Endothelial cell of umbilical vein (primary cell): Measurements from ENCODE around the gene SLAMF6. TPM values are rescaled to one million over a fixed set of nuclear protein-coding genes. Genes with fewer than 3 reads are reported as not detected.

Experiments
- BruUV-seq: library from RNA; stranded (reverse); fragments of 400-500 nt; replicated peaks from 2 replicates; lab custom pipeline; 2021; lab: Mats Ljungman, UMichigan
- CTCF ChIA-PET: fragments of 300-600, 350-600 bp; sonication (Branson Sonifier 250); formaldehyde crosslinking; loops from one replicate; lab custom pipeline; 2021; ENCODE audit warnings: antibody characterized with exemption, inconsistent platforms; lab: Charles Lee
- POLR2A ChIA-PET: fragments of 300-600, 350-600 bp; sonication (Branson Sonifier 250); formaldehyde crosslinking; loops from one replicate; lab custom pipeline; 2021; ENCODE audit warnings: antibody characterized with exemption, inconsistent platforms; lab: Charles Lee
- DNase-seq: peaks from one replicate; pipeline ENCODE4 v3.0.0-alpha.2; 2011; ENCODE audit warnings: low read depth, low spot score
- FAIRE-seq: peaks from 2 replicates; lab custom pipeline; 2011; peaks lifted over from hg19 to GRCh38; lab: Jason Lieb, UNC
- H2AFZ ChIP-seq: 2 replicates; pipeline ENCODE4 v1.6.0; 2012; ENCODE audit warnings: low read depth, low read length, control low read depth, inconsistent platforms
- H3K27ac ChIP-seq: 2 replicates; pipeline ENCODE4 v1.5.1; 2011; ENCODE audit warnings: low read depth, mild to moderate bottlenecking, control low read depth, low read length, moderate library complexity; ENCODE audit not compliant: insufficient read depth
- H3K27me3 ChIP-seq, 2 experiments: 2 replicates each; pipeline versions ENCODE4 v1.6.0 to v1.6.1; 2011; ENCODE audit warnings: low read length in 2 of 2, mixed read lengths in 1 of 2; ENCODE audit not compliant: control insufficient read depth in 2 of 2, insufficient read depth in 2 of 2
- H3K36me3 ChIP-seq, 2 experiments: 2 replicates in 1 of 2; 3 replicates in 1 of 2; pipeline ENCODE4 v1.5.1; 2011; ENCODE audit warnings: low read length in 2 of 2, mild to moderate bottlenecking in 1 of 2, moderate library complexity in 1 of 2; ENCODE audit not compliant: control insufficient read depth in 2 of 2, insufficient read depth in 2 of 2; ENCODE audit errors: extremely low read depth in 1 of 2
- H3K4me1 ChIP-seq: 3 replicates; pipeline ENCODE4 v1.5.1; 2011; ENCODE audit warnings: mild to moderate bottlenecking, low read length; ENCODE audit not compliant: control insufficient read depth, insufficient read depth; ENCODE audit errors: extremely low read depth
- H3K4me2 ChIP-seq: 2 replicates; pipeline ENCODE4 v1.6.1; 2011; ENCODE audit warnings: low read length, control low read depth, mixed read lengths; ENCODE audit not compliant: insufficient read depth
- H3K4me3 ChIP-seq, 3 experiments: fragments of 200-600 bp in 1 of 3; sonication (generic), shearing (Covaris generic) in 1 of 3; replicated peaks in 1 of 3; 2 replicates each; pipeline ENCODE4 v1.5.1; 2011 to 2016; ENCODE audit warnings: control low read depth in 3 of 3, low read length in 3 of 3, mild to moderate bottlenecking in 2 of 3, inconsistent platforms in 1 of 3, low read depth in 1 of 3, moderate library complexity in 1 of 3; ENCODE audit not compliant: insufficient read depth in 1 of 3
- H3K79me2 ChIP-seq: 2 replicates; pipeline ENCODE4 v1.6.0; 2012; ENCODE audit warnings: low read length, inconsistent platforms; ENCODE audit not compliant: control insufficient read depth, insufficient read depth
- H3K9ac ChIP-seq: replicated peaks from 2 replicates; pipeline ENCODE3; 2011; ENCODE audit warnings: low read length, control low read depth; ENCODE audit not compliant: insufficient read depth; ENCODE audit errors: extremely low read depth
- H3K9me1 ChIP-seq: replicated peaks from 3 replicates; pipeline ENCODE4 v1.6.0; 2011; ENCODE audit warnings: mild to moderate bottlenecking, low read length; ENCODE audit not compliant: control insufficient read depth, insufficient read depth; ENCODE audit errors: extremely low read depth
- H3K9me3 ChIP-seq: replicated peaks from 2 replicates; pipeline ENCODE4 v1.5.1; 2012; ENCODE audit warnings: low read length, inconsistent platforms; ENCODE audit not compliant: control insufficient read depth, insufficient read depth
- H4K20me1 ChIP-seq: replicated peaks from 2 replicates; pipeline ENCODE3; 2011; ENCODE audit warnings: mild to moderate bottlenecking, low read length; ENCODE audit not compliant: control insufficient read depth, insufficient read depth; ENCODE audit errors: extremely low read depth
- CTCF ChIP-seq, 2 donors: IDR thresholded peaks; 1 replicate in 1 of 2; 2 replicates in 1 of 2; pipeline ENCODE4 v1.5.1; 2011; ENCODE audit warnings: low read length in 2 of 2, mild to moderate bottlenecking in 2 of 2, moderate library complexity in 2 of 2, control low read depth in 1 of 2, inconsistent platforms in 1 of 2, low read depth in 1 of 2; ENCODE audit not compliant: insufficient read depth in 1 of 2; ENCODE audit errors: extremely low read depth in 1 of 2
- POLR2A ChIP-seq: IDR thresholded peaks from 2 replicates; pipeline ENCODE4 v1.6.1; 2012; ENCODE audit warnings: low read depth, mild to moderate bottlenecking, control low read depth, low read length
- POLR2AphosphoS5 ChIP-seq: IDR thresholded peaks from 2 replicates; pipeline ENCODE4 v1.6.1; 2012; ENCODE audit warnings: low read depth, mild to moderate bottlenecking, control low read depth, low read length, moderate library complexity; ENCODE audit not compliant: insufficient read depth
- dilution Hi-C: fragments of 300-500 bp; cut with MboI; formaldehyde crosslinking; loops from one replicate; pipeline ENCODE4 v1.15.0; 2019; ENCODE audit warnings: low sequenced_read_pairs; ENCODE audit not compliant: extremely low pct_ligation_motif_present
- intact Hi-C: fragments of 100-400 bp; cut with micrococcal nuclease; formaldehyde crosslinking; loops from one replicate; pipeline ENCODE4 v1.10.0; 2022
- polyA plus RNA-seq, 4 experiments: library from polyadenylated mRNA; depleted of rRNA in 3 of 4; stranded (reverse) in 3 of 4; unstranded in 1 of 4; fragments of >200 nt; gene quantifications; 2 replicates each; pipeline versions ENCODE4 v1.2.1 to v1.2.3, GENCODE V29; 2011 to 2012; ENCODE audit warnings: missing spikeins in 1 of 4
- total RNA-seq: library from RNA; stranded (reverse); gene quantifications from 2 replicates; pipeline ENCODE4 v1.2.3, GENCODE V29; 2021

Gene SLAMF6
- total and polyA plus RNA-seq, 2 donors (not counting 3 experiments of a cell fraction or from before 2014, with no cell fraction given) = not detected

GRCh38 chr1:160437432-160438316 lies 85.4 kb downstream of the SLAMF6 start:
- DNase-seq (no peak), FAIRE-seq (no peak)
- Histone ChIP-seq H4K20me1 (no peaks in the 10 kb centered on the region), H2AFZ (no peak overlapping the region), H3K9ac (no peak overlapping the region), H3K9me1 (peaks cover 2% of the 10 kb centered on the region), H3K27ac (no peak overlapping the region), H3K4me2 (no peak overlapping the region), H3K79me2 (no peaks in the 10 kb centered on the region), H3K9me3 (no peaks in the 10 kb centered on the region), H3K36me3 (no peaks in the 10 kb centered on the region), H3K4me1 (no peaks in the 10 kb centered on the region), H3K4me3 (no peak overlapping the region), H3K27me3 (peaks cover 8 to 14% of the 10 kb centered on the region in 2 experiments)
- dilution Hi-C loops = no loop called here
- CTCF ChIA-PET = interaction anchor here (0.6 to 1.0 kb wide), 2 partner anchors 9 kb away, joined by 3 to 4 read pairs; no protein-coding TSS in a partner anchor
- POLR2A ChIA-PET = no interaction called here
- no TSS peak for BruUV-seq
- no peak for TF ChIP-seq POLR2A
- intact Hi-C loops = no loop called here

GRCh38 chr1:160436966-160437365 lies 86.1 kb downstream of the SLAMF6 start:
- ChIA-PET POLR2A (no interaction called here), CTCF (interaction anchor here (0.6 kb wide), 1 partner anchor 8 kb away, joined by 4 read pairs; no protein-coding TSS in a partner anchor)
- no TSS peak for BruUV-seq
- H3K4me3 ChIP-seq = no peak overlapping the region
- intact Hi-C loops = no loop called here
- H3K4me1 ChIP-seq = no peaks in the 10 kb centered on the region
- no peak overlapping the region for H2AFZ ChIP-seq
- no peak overlapping the region for H3K4me2 ChIP-seq
- peaks cover 2% of the 10 kb centered on the region for H3K9me1 ChIP-seq
- no peak overlapping the region for H3K27ac ChIP-seq
- dilution Hi-C loops = no loop called here
- DNase-seq = no peak
- no peak for FAIRE-seq
- H3K9ac ChIP-seq = no peak overlapping the region
- H4K20me1 ChIP-seq = no peaks in the 10 kb centered on the region
- no peaks in the 10 kb centered on the region for H3K36me3 ChIP-seq
- TF ChIP-seq POLR2AphosphoS5 (no peak), CTCF (IDR thresholded peaks at IDR 0.05; ENCODE audit: extremely low read depth in 1 of 2, insufficient read depth in 1 of 2, low read depth in 1 of 2, low read length in 2 of 2) (no peak)
- H3K9me3 ChIP-seq = no peaks in the 10 kb centered on the region
- H3K79me2 ChIP-seq = no peaks in the 10 kb centered on the region
- peaks cover 8 to 16% of the 10 kb centered on the region in 2 experiments for H3K27me3 ChIP-seq

Other genes with a start within 250 kb of the SLAMF6 start
- gene PEX19, start 238.1 kb downstream of the SLAMF6 start, total RNA-seq = 31.5 and 38.4 TPM in 2 replicates
- 22.8 and 24.4 TPM in 2 replicates for gene PEX19, start 238.1 kb downstream of the SLAMF6 start, polyA plus RNA-seq
- gene COPA, start 180.0 kb downstream of the SLAMF6 start, total RNA-seq = 167 and 185 TPM in 2 replicates
- 122 and 127 TPM in 2 replicates for gene COPA, start 180.0 kb downstream of the SLAMF6 start, polyA plus RNA-seq
- gene NCSTN, start 179.9 kb downstream of the SLAMF6 start, total RNA-seq = 92.5 and 95.4 TPM in 2 replicates
- gene NCSTN, start 179.9 kb downstream of the SLAMF6 start, polyA plus RNA-seq = 199 and 254 TPM in 2 replicates
- gene NHLH1, start 156.2 kb downstream of the SLAMF6 start, total RNA-seq = 0.16 and 0.46 TPM in 2 replicates
- gene NHLH1, start 156.2 kb downstream of the SLAMF6 start, polyA plus RNA-seq = 0.46 and 0.60 TPM in 2 replicates
- not detected in 2 replicates for gene VANGL2, start 122.7 kb downstream of the SLAMF6 start, total RNA-seq
- 0.01 TPM in 1 of 2 replicates, not detected in the other for gene VANGL2, start 122.7 kb downstream of the SLAMF6 start, polyA plus RNA-seq
- gene CD84, start 56.2 kb upstream of the SLAMF6 start, total RNA-seq = not detected in 2 replicates
- gene CD84, start 56.2 kb upstream of the SLAMF6 start, polyA plus RNA-seq = not detected in 2 replicates
- not detected in 2 replicates for gene SLAMF1, start 123.8 kb upstream of the SLAMF6 start, total RNA-seq
- gene SLAMF1, start 123.8 kb upstream of the SLAMF6 start, polyA plus RNA-seq = not detected in 2 replicates
- not detected in 2 replicates for gene CD48, start 188.6 kb upstream of the SLAMF6 start, total RNA-seq
- not detected in 2 replicates for gene CD48, start 188.6 kb upstream of the SLAMF6 start, polyA plus RNA-seq
- not detected in 2 replicates for gene SLAMF7, start 216.0 kb upstream of the SLAMF6 start, total RNA-seq
- gene SLAMF7, start 216.0 kb upstream of the SLAMF6 start, polyA plus RNA-seq = not detected in 2 replicates